IPS DF 4.7 (cell line): ENCODE data around the gene TNFSF8.

Experiments used
- DNase-seq: peaks from one replicate; pipeline ENCODE4 v3.0.0-alpha.2; 2013; ENCODE audit warnings: low spot score; ENCODE audit errors: extremely low read depth

The TNFSF8 gene

DNA sequence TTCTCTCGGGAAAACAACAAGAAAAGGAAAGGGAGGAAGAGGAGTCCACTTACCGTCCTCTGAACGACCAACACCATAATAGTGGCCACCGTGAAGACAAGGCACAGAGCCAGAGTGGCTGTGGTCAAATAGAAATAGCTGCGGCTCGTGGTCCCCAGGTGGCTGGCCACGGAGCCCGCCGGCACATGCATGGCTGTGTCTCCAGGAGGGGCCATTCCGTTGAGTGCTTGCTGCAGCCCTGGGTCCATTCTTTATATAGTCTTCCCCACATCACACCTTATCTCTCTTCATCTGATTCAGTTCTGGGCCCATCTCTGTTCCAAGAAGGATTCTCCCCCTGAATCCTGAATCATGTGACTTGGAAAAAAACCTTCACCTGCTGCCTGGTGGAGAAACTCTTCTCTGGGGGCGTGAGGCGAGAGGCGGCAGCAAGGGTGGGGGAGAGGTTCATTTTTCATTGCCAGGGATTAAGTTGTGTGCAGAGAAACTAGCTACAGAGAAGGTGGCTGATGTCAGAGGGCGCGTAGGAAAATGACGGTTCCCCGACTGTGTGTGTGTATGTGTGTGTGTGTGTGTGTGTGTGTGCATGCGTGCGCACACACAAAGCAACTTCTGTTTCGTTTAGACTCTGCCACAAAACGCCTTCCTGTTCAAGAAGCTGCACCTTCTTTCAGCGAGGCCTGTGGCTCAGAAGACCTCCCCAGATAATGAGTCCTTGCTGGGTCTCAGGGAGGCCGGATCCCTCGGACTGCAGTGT lies at the start of gene TNFSF8:
Gene TNFSF8, minus strand, starts transcription at position 536 of the 757 bp plus-strand sequence. Its CDS starts 288 bp downstream, at position 248.
- DNase-seq: no peak

- no peak for DNase-seq
Observed at GRCh38 chr9:114973216-114973615, 42.8 kb upstream of the TNFSF8 start.

DNA sequence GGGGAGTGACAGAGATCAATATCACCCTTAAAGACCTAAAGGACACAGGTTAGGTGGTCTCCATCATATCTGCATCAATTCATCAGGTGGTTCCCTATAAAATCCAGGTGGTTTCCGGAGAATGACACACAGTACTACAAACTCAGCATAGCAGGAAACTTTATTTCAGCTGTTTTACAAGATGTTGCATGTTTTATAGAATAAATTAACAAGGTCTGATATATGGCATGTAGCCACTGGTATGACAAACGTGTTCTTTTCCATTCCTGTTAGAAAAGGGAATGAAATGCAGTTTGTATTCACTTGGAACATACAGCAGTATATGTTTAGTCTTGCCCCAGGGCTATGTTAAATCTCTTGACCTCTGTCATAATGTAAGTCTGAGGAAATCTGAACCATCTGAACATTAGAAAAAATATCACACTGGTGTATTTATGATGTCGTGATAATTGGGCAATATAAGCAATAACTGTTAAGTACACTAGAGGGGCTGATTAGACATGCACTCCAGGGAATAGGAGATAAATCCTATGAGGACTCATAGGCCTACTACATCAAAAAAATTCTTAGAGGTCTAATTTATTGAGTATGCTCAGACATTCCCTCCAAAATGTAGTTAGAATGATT lies 42.2 kb upstream of the TNFSF8 start:
- DNase-seq: no peak

DNA sequence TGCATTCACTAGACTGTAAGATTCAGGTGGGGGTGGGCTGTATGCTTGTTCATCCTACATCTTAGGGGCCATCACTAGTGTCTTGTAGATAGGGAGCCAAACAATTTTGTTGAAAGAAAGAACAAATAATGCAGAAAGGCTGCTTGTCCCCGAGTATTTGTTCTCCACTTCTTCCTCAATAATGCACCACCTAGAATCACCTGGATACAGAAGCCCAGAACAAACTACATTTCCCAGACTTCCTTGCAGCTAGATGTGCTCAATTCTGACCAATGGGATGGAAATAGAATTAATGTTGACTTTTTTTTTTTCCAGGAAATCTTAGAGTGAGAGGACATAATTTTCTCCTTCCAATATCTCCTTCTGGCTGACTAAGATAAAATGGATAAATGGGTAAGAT lies 38.9 kb upstream of the TNFSF8 start:
- DNase-seq: no peak

GRCh38 chr9:114968671-114969070 lies 38.3 kb upstream of the TNFSF8 start:
- no peak for DNase-seq

GRCh38 chr9:114965564-114965963 lies 35.2 kb upstream of the TNFSF8 start:
- DNase-seq: no peak

- no peak for DNase-seq
Observed at GRCh38 chr9:114962809-114963208, 32.4 kb upstream of the TNFSF8 start.

- DNase-seq: no peak
Observed at GRCh38 chr9:114960276-114960675, 29.9 kb upstream of the TNFSF8 start.

DNA sequence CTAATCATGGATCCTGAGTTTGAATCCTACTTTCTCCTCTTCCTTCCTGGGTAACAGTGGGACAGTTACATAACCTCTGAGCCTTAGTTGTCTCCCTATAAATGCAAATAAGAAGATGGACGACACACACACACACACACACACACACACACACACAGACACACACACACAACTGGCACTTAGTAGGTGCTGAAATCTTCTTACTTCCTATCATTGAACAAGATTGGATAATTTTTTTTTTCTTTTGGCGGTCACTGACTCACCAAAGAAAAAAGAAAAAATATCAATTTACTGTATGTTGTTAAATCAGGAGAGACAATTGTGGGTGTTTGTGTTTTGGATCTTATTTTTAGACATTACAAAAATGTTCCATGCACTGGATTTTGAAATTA lies 28.4 kb upstream of the TNFSF8 start:
- no peak for DNase-seq

- no peak for DNase-seq
Observed at GRCh38 chr9:114958021-114958843, 27.8 kb upstream of the TNFSF8 start.

DNA sequence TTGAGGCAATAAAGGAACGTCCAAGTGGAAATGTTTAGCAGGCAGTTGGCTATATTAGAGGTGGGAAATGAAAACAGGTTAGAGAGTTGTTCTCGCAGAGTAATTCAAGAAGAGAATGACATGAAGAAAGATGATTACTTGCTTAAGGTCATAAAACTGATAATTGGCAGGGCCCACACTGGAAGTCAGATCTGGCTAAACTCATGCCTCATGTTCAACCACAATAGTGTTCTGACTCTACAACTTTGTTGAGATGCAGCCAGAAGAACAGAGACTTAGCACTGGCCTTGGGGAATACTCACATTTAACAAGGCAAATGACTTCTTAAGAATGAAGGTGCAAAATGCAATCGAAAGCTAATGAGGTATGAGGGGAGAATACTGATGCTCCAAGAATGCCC lies 27.2 kb upstream of the TNFSF8 start:
- no peak for DNase-seq

- no peak for DNase-seq
Observed at GRCh38 chr9:114954956-114955582, 24.7 kb upstream of the TNFSF8 start.

DNA sequence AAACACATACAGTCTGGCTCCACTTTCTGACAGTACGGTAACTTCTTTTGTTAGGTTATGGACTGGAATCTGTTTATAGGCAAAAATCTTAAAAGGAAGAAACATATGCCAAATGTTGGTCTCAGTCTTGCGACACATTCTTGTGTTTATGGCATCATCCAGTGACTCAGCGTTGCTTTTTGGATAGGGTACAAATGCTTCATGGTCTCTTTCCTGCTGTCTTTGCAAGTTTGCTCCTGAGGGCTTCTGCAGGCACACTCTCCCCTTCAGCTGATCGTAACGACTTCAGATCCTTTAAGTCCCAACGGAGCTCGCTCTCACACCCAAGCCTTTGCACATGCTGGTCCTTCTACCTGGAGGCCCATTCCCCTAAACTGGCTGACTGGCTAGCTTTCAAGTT lies 23.6 kb upstream of the TNFSF8 start:
- no peak for DNase-seq

DNA sequence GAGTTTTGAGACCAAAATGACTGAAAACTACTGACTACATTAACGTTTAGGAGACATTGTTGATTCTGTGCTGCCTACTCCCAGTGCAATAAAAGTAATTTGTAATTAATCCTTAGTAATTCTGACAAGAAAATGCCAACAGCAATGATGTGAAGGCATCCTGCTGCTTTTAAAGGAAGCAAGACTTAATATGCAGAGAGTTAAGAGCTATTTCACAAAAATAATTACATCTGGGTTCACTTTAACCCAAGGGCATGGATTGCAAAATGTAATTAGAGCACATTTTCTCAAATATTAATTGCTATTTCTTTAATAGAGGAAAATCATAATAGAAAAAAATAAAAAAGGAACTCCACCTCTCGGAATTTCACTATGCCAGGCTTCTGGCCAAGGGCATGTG lies 22.7 kb upstream of the TNFSF8 start:
- no peak for DNase-seq

DNA sequence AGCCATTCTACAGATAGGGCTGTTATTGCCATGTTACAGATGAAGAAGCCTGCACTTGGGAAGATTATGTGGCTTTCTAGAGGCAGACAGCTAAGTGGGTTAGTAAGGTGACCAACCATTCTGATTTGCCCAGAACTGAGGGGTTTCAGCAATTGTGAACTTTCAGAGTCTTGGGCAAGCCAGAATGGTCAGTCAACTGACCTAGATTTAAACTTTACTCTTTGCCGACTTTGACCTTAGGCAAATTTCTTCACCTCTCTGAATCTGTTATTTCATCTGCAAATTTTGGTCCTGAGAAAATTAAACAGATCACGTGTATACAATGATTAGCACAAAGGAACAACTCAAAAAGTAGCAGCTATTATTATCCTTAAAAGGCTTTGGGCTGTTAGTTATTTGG lies 20.4 kb upstream of the TNFSF8 start:
- no peak for DNase-seq

- no peak for DNase-seq
Observed at GRCh38 chr9:114947058-114947457, 16.7 kb upstream of the TNFSF8 start.

DNA sequence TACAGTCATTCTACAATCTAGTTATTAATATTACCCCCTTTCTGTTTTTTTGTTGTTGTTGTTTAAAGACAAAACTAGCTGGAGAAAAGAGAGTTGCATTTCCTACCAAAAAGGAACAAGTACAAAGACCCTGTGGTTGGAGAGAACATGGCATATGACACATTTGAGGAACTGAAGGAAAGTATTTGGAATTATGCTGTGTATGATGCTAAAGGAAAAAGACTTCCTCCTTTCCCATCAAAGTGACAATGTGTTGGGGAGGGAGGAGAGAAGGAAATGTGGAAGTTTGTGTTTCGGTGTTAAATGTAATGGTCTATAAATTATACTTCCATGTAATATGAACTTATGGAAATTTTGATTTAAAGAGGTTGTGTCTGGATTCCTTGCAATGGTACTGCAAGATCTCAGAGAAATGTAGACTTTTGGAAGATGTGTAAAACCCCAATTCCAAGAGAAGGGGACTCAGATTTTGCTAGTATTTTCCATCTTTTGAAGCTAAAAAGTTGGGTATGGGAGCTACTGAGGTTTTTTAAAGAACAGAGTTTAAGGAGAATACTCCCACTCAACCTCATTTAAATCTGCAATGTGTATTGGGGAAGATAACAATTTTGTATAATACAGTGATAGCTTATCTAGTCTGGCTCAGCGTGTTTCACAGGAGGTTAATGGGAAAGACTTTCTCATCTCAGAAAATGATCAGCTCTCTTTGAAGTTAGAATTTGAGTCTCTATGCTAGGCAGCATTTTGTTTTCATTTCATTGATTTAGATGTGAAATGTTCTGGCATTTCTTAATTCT lies 15.4 kb upstream of the TNFSF8 start:
- no peak for DNase-seq

GRCh38 chr9:114941376-114941775 lies 11.0 kb upstream of the TNFSF8 start:
- DNase-seq: no peak

GRCh38 chr9:114938687-114939575 lies 8.5 kb upstream of the TNFSF8 start:
- no peak for DNase-seq

DNA sequence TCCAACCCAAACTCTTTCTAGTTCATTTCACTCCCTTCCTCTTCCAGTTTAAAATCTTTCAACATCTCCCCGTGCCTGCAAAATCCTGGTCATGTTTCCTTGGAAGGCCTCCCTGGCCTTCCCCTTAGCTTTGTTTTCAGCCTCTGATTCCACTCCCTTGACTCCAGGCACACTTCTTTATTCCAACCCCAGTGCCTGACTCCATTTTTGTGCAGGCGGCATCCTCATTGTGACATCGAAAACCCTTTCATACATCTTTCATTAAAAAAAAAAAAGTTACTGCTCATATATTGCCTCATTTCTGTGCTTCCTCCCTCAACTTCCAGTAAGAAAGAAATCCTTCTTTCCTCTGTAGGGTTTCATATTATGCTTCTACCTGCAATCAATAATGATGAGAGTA lies 7.1 kb upstream of the TNFSF8 start:
- no peak for DNase-seq
